GM19324 (cell line): ENCODE results near the gene CNOT11.
A peak's percentile ranks its signal among the peaks of the same experiment; 100 is the strongest.

ENCODE experiments used
- ATAC-seq: cut with Tn5 transposase; IDR thresholded peaks from one replicate; pipeline ENCODE4 v1.9.1; 2021; ENCODE audit warnings: mild to moderate bottlenecking, moderate library complexity; ENCODE audit not compliant: unreplicated experiment, low FRiP score

CNOT11 gene

GRCh38 chr2:101274142-101274541 is 21.5 kb downstream of the CNOT11 start:
- ATAC-seq = no peak

GRCh38 chr2:101277111-101277510 is 24.4 kb downstream of the CNOT11 start:
- ATAC-seq = no peak

- ATAC-seq = no peak
Observed at GRCh38 chr2:101278925-101279324, 26.2 kb downstream of the CNOT11 start.

GRCh38 chr2:101281482-101281881 is 28.8 kb downstream of the CNOT11 start:
- ATAC-seq = no peak

GRCh38 chr2:101282980-101283379 is 30.3 kb downstream of the CNOT11 start:
- ATAC-seq = no peak

- ATAC-seq = no peak
Observed at GRCh38 chr2:101286684-101287083, 34.0 kb downstream of the CNOT11 start.

- ATAC-seq = no peak
Observed at GRCh38 chr2:101287303-101287702, 34.6 kb downstream of the CNOT11 start.

- no peak for ATAC-seq
Observed at GRCh38 chr2:101290711-101291110, 38.0 kb downstream of the CNOT11 start.

- ATAC-seq = no peak
Observed at GRCh38 chr2:101291973-101292372, 39.3 kb downstream of the CNOT11 start.

- ATAC-seq = no peak
Observed at GRCh38 chr2:101293544-101293943, 40.9 kb downstream of the CNOT11 start.

- no peak for ATAC-seq
Observed at GRCh38 chr2:101294861-101295260, 42.2 kb downstream of the CNOT11 start.

- ATAC-seq = no peak
Observed at GRCh38 chr2:101295895-101296294, 43.2 kb downstream of the CNOT11 start.

GRCh38 chr2:101296371-101296770 is 43.7 kb downstream of the CNOT11 start:
- no peak for ATAC-seq

- ATAC-seq = no peak
Observed at GRCh38 chr2:101297383-101297782, 44.7 kb downstream of the CNOT11 start.

GRCh38 chr2:101299604-101300003 is 46.9 kb downstream of the CNOT11 start:
- no peak for ATAC-seq

- ATAC-seq = no peak
Observed at GRCh38 chr2:101300164-101300563, 47.5 kb downstream of the CNOT11 start.

GRCh38 chr2:101300836-101301235 is 48.1 kb downstream of the CNOT11 start:
- no peak for ATAC-seq

GRCh38 chr2:101302016-101302415 is 49.3 kb downstream of the CNOT11 start:
- no peak for ATAC-seq

- ATAC-seq = no peak
Observed at GRCh38 chr2:101303688-101304087, 51.0 kb downstream of the CNOT11 start.

GRCh38 chr2:101305035-101305434 is 52.3 kb downstream of the CNOT11 start:
- no peak for ATAC-seq

GRCh38 chr2:101305492-101306078 is 52.9 kb downstream of the CNOT11 start:
- ATAC-seq = no peak

GRCh38 chr2:101306410-101306809 is 53.7 kb downstream of the CNOT11 start:
- ATAC-seq = peak; percentile 2

- no peak for ATAC-seq
Observed at GRCh38 chr2:101307503-101307902, 54.8 kb downstream of the CNOT11 start.
